Right lobe of liver (tissue), 4 donors: Measurements from ENCODE around the gene EVI5.

ENCODE experiments used
- CTCF ChIP-seq, 4 donors: fragments of 200-600 bp in 3 of 4; fragments of 450-650 bp in 1 of 4; IDR thresholded peaks; one replicate each; pipeline versions ENCODE4 v1.5.1 to v1.8.0; 2016 to 2022; ENCODE audit warnings: antibody characterized with exemption in 4 of 4, mild to moderate bottlenecking in 2 of 4
- POLR2A ChIP-seq: fragments of 450-650 bp; IDR thresholded peaks from one replicate; pipeline ENCODE4 v1.6.1; 2017; ENCODE audit warnings: antibody characterized with exemption, mild to moderate bottlenecking
- donor health status: DM: no; HTN: no; CAD: no.
- donor health status: DM: no; HTN: no; CAD: no.
- donor health status: DM: no; HTN: yes; CAD: no.

GRCh38 chr1:92466683-92467352, 318.1 kb downstream of the EVI5 start:
- no peak for TF ChIP-seq CTCF (IDR thresholded peaks at IDR 0.05)
- TF ChIP-seq POLR2A = no peak
